AG09309 (cell line): Measurements from ENCODE around the gene GPC3.

Experiments used
- DNase-seq: peaks from one replicate; pipeline ENCODE4 v3.0.0-alpha.2; 2010; ENCODE audit warnings: low read depth
- H3K4me3 ChIP-seq: 2 replicates; pipeline ENCODE4 v1.5.1; 2011; ENCODE audit warnings: mild to moderate bottlenecking, low read depth, low read length, moderate library complexity; ENCODE audit not compliant: control insufficient read depth
- TF ChIP-seq, protein P1 (sequence below): IDR thresholded peaks from 2 replicates; pipeline ENCODE4 v1.5.1; 2011; ENCODE audit warnings: mild to moderate bottlenecking, low read depth, low read length, inconsistent platforms; ENCODE audit not compliant: insufficient read depth, control insufficient read depth; ENCODE audit errors: missing control alignments

Gene GPC3

DNA sequence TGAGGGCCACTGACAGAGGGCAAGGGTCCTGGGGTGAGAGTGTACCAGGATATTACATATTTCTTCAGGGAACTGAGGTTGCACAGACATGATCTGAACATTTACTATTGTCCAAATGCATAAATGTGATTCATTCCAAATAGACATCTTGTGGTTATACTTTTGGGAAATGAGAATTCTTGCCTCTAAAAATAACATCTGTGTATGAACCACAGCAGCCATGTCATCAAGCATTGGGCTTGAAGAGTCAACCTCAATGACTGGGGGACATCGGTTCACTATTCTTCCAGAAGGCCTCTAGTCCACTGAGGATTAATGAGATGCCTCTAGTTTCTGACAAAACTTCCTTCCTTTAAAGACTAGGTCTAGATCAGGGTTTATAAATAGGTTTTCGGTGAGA, 377.0 kb downstream of the GPC3 start:
- no peak overlapping the region for H3K4me3 ChIP-seq
- TF ChIP-seq, protein P1, sequence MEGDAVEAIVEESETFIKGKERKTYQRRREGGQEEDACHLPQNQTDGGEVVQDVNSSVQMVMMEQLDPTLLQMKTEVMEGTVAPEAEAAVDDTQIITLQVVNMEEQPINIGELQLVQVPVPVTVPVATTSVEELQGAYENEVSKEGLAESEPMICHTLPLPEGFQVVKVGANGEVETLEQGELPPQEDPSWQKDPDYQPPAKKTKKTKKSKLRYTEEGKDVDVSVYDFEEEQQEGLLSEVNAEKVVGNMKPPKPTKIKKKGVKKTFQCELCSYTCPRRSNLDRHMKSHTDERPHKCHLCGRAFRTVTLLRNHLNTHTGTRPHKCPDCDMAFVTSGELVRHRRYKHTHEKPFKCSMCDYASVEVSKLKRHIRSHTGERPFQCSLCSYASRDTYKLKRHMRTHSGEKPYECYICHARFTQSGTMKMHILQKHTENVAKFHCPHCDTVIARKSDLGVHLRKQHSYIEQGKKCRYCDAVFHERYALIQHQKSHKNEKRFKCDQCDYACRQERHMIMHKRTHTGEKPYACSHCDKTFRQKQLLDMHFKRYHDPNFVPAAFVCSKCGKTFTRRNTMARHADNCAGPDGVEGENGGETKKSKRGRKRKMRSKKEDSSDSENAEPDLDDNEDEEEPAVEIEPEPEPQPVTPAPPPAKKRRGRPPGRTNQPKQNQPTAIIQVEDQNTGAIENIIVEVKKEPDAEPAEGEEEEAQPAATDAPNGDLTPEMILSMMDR: no peak
- peak; percentile 18 for DNase-seq

- TF ChIP-seq, protein P1: no peak
- no peak overlapping the region for H3K4me3 ChIP-seq
- DNase-seq: no peak
Measured at GRCh38 chrX:133607419-133608348, 377.7 kb downstream of the GPC3 start.

- DNase-seq: no peak
- TF ChIP-seq, protein P1: no peak
- no peak overlapping the region for H3K4me3 ChIP-seq
Measured at GRCh38 chrX:133606990-133607389, 378.4 kb downstream of the GPC3 start.

DNA sequence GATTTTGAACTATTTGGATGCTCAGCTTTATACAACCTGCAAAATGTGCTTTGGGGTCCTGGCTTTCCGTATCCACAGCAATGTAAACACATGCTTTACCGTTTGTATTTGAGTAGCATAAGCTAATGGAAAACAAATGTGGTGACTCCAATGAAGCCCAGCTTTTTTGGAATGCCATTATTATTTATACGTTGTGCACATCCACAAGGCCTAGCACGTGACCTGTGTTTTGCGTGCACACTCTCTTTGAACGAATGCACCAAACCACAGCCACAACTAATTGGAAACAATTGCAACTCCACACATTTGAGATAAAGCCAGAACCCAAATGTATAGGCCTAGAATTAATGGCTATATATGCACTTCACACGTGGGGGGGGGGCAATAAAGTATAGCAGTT, 380.6 kb downstream of the GPC3 start:
- DNase-seq: no peak
- TF ChIP-seq, protein P1: no peak
- no peak overlapping the region for H3K4me3 ChIP-seq

- no peak for DNase-seq
- TF ChIP-seq, protein P1: no peak
- no peak overlapping the region for H3K4me3 ChIP-seq
Measured at GRCh38 chrX:133602881-133603280, 382.5 kb downstream of the GPC3 start.

DNA sequence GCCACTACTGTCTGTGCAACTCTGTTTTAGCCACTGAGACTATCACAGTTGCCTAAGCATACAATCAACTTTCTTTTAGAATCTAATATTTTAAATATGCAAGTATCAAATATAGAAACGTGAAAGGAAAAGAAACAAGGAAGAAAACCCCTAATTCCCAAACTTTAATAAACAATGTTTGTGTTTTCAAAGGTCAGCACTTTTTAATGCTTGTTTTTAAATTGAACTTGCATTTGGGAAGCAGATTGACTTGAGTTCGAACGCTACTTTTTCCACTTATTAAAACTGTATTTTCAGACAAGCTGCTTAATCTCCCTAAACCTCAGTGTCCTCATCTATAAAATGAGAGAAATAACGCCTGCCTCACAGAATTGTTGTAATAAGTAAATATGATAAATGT, 384.3 kb downstream of the GPC3 start:
- DNase-seq: no peak
- TF ChIP-seq, protein P1: no peak
- no peak overlapping the region for H3K4me3 ChIP-seq
